Epithelial cell of proximal tubule (primary cell): ENCODE results near the gene C1orf210. TPM values are rescaled to one million over a fixed set of nuclear protein-coding genes. Genes with fewer than 3 reads are reported as not detected.

Experiments used
- DNase-seq: peaks from one replicate; pipeline ENCODE4 v3.0.0-alpha.2; 2011; ENCODE audit warnings: low read depth
- H3K4me3 ChIP-seq: 2 replicates; pipeline ENCODE4 v1.5.1; 2011; ENCODE audit warnings: low read depth, mild to moderate bottlenecking, low read length
- total RNA-seq: library from RNA; depleted of rRNA; stranded (reverse); fragments of >200 nt; gene quantifications from 2 replicates; pipeline ENCODE4 v1.2.3, GENCODE V29; 2015
- TF ChIP-seq, protein P1 (sequence below): conservative IDR thresholded peaks from 2 replicates; pipeline ENCODE4 v1.5.1; 2012; ENCODE audit warnings: low read depth, mild to moderate bottlenecking, low read length

C1orf210 gene
- total RNA-seq, 1 donor from 2014 or later: 0.29 TPM

DNA sequence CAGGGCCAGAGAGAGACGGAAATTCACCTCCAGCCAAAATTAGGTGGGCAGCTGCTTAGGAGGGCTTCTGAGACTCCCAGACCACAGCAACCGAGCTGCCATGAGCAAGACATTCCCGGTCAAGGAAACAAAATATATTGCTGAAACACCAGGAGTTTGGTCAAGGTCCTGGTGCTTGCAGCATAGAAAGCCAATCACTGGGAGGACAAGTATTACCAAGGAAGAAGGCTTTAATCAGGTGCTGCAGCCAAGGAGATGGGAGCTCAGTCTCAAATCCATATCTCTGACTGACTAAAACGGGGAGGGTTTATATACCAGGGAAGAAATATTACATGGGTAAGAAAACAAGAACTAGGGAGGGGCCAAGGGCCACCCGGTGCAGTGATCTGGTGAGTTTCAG is 34.4 kb downstream of the C1orf210 start:
- TF ChIP-seq, protein P1, sequence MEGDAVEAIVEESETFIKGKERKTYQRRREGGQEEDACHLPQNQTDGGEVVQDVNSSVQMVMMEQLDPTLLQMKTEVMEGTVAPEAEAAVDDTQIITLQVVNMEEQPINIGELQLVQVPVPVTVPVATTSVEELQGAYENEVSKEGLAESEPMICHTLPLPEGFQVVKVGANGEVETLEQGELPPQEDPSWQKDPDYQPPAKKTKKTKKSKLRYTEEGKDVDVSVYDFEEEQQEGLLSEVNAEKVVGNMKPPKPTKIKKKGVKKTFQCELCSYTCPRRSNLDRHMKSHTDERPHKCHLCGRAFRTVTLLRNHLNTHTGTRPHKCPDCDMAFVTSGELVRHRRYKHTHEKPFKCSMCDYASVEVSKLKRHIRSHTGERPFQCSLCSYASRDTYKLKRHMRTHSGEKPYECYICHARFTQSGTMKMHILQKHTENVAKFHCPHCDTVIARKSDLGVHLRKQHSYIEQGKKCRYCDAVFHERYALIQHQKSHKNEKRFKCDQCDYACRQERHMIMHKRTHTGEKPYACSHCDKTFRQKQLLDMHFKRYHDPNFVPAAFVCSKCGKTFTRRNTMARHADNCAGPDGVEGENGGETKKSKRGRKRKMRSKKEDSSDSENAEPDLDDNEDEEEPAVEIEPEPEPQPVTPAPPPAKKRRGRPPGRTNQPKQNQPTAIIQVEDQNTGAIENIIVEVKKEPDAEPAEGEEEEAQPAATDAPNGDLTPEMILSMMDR: no peak
- no peak overlapping the region for H3K4me3 ChIP-seq
- DNase-seq: no peak

DNA sequence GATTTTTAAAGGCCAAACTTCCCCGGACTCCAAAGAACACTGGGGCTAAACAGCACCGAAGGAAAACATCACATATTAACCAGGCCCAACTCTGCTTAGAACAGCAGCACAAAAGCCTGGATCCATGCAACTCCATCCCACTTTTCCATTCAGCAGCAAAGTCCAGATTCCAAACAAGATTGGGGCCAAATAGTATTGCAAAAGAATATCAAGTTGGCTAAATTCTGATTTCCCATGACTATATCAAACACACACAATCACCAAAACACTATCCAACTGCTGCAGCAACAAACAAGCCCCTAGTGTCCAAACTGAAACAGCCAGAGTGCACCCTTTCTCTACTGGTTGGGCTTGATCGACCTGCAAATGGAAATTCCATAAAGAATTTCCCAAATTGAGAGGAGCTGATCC is 35.0 kb downstream of the C1orf210 start:
- TF ChIP-seq, protein P1: no peak
- DNase-seq: no peak
- no peak overlapping the region for H3K4me3 ChIP-seq

DNA sequence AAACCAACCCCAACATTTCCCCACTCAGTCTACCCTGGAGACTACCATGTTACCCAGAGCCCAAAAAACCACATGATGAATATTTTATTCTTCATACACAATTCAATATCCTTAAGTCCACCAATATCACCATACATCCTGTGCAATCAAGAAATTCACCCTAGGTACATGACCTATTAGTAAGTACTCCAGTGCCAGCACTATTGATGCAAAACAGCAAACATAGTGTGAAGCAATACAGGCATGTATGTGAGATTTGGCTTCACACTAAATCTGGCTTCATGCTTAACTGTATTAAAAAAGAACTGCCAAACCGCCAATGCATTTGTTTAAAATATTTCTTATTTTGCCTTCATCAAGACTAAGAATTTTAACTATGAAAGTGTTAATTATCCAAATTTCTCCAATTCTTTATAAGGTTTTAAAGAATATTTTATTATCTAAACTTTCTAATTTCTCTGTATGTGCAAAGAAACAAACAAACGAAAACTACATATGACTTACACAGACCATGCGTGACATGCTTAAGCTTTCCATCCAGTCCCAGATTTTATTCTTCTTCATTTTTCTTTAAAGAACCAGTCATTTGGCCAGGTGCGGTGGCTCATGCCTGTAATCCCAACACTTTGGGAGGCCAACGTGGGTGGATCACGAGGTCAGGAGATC is 38.0 kb downstream of the C1orf210 start:
- no peak for DNase-seq
- H3K4me3 ChIP-seq: no peak overlapping the region

DNA sequence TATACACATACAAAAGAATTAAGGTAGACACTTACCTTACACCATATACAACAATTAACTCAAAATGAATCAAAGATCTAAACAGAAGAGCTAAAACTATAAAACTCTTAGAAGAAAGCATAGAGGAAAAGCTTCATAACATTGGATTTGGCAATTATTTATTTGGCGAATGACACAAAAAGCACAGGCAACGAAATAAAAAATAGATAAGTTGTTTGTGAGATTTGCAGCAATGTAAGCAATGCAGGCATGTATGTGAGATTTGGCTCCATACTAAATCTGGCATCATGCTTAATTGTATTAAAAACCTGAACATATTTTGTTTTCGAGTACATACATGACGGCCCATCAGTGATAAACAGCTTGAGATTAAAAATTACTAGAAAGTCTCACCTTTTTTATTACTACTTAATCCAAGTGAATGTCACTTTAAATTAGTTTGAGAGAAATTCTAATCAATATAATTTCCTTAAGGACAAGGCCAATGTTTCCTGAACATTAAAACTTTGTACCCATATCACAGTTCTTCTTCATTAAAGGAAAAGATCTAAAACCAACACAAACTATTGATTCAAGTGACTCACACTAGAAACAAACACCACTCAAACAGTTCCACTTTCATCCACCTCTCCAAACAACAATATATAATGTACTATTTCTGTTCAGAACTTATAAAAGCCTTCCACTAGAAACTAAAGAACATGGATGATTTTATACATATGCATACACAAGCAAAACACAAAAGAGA is 38.7 kb downstream of the C1orf210 start:
- H3K4me3 ChIP-seq: no peak overlapping the region
- TF ChIP-seq, protein P1: no peak

More for the DNA sequence above, 38.0 kb downstream of the C1orf210 start:
- TF ChIP-seq, protein P1: no peak

DNA sequence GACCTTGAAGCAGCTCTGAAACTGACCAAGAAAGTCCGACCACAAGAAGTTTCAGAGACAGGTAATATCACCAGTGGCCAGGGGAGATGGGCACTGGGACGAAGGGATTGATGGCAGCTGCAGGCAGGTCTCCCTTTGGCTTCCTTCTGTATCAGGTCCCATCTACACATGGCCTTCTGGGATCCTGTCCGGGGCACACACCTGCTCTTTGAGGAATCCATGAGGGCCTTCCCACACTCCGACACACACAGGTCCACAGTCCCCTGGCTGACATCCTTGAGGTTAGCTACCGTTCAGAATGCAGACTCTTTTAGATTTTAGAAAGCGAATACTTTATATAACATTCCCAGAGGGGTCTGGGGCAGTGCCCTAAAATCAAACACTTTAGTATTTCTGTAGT is 42.1 kb downstream of the C1orf210 start:
- no peak overlapping the region for H3K4me3 ChIP-seq
- DNase-seq: no peak
- TF ChIP-seq, protein P1: no peak

More for the DNA sequence above, 38.7 kb downstream of the C1orf210 start:
- no peak for DNase-seq

DNA sequence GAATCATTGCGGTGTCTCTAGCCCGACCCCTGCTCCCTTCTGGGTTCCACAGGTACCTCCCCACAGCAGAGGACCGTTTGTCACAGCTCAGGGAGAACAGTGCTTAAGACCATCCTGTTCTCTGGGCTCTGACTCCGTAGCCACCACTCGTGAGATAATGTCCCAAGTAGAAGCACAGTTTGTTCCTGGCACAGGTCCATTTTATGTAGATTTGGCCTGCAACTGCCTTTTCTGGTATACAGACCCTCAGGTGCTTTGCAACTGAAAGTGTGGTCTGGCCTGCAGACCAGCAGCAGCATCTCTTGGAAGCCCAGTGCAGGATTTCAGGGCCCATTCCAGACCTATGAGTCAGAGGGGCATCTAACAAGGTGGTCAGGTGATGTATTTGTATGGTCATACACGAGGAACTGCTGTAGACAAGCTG is 44.0 kb downstream of the C1orf210 start:
- TF ChIP-seq, protein P1: no peak

More for the DNA sequence above, 44.0 kb downstream of the C1orf210 start:
- DNase-seq: no peak
- H3K4me3 ChIP-seq: no peak overlapping the region
